GM19023 (cell line): ENCODE measurements around the gene GTF3C1.
A peak's percentile ranks its signal among the peaks of the same experiment; 100 is the strongest.

Experiments
- ATAC-seq: cut with Tn5 transposase; IDR thresholded peaks from one replicate; pipeline ENCODE4 v1.9.1; 2021; ENCODE audit warnings: mild to moderate bottlenecking, moderate library complexity; ENCODE audit not compliant: unreplicated experiment

GTF3C1 gene

GRCh38 chr16:27430512-27430911, 119.2 kb downstream of the GTF3C1 start:
- ATAC-seq: no peak

- no peak for ATAC-seq
Observed at GRCh38 chr16:27429981-27430441, 119.7 kb downstream of the GTF3C1 start.

- no peak for ATAC-seq
Observed at GRCh38 chr16:27429330-27429871, 120.3 kb downstream of the GTF3C1 start.

GRCh38 chr16:27428026-27428785, 121.5 kb downstream of the GTF3C1 start:
- ATAC-seq: no peak

- ATAC-seq: no peak
Observed at GRCh38 chr16:27427538-27427937, 122.2 kb downstream of the GTF3C1 start.

- peak; percentile 73 for ATAC-seq
Observed at GRCh38 chr16:27426423-27427408, 123.0 kb downstream of the GTF3C1 start.

GRCh38 chr16:27425961-27426360, 123.8 kb downstream of the GTF3C1 start:
- ATAC-seq: no peak

- ATAC-seq: no peak
Observed at GRCh38 chr16:27424772-27425498, 124.8 kb downstream of the GTF3C1 start.

GRCh38 chr16:27421961-27422740, 127.6 kb downstream of the GTF3C1 start:
- ATAC-seq: no peak

- ATAC-seq: no peak
Observed at GRCh38 chr16:27417047-27417671, 132.6 kb downstream of the GTF3C1 start.

GRCh38 chr16:27414788-27415431, 134.8 kb downstream of the GTF3C1 start:
- ATAC-seq: no peak

- no peak for ATAC-seq
Observed at GRCh38 chr16:27413956-27414355, 135.8 kb downstream of the GTF3C1 start.

- no peak for ATAC-seq
Observed at GRCh38 chr16:27410761-27411160, 139.0 kb downstream of the GTF3C1 start.
